HepG2 (cell line): Measurements from ENCODE around the gene BRAF. TPM values are rescaled to one million over a fixed set of nuclear protein-coding genes. Genes with fewer than 3 reads are reported as not detected.
A peak's percentile ranks its signal among the peaks of the same experiment; 100 is the strongest.

ENCODE experiments used
- CBX2 ChIP-seq, 2 experiments: fragments of 200-600 bp in 1 of 2; sonication (generic); formaldehyde crosslinking in 1 of 2; IDR thresholded peaks; 2 replicates each; pipeline versions ENCODE4 v1.7.0 to v1.8.1; 2018 to 2022; ENCODE audit warnings: low read depth in 2 of 2, low read length in 1 of 2, mild to moderate bottlenecking in 1 of 2, missing genetic modification reagents in 1 of 2
- HHEX ChIP-seq: IDR thresholded peaks from 2 replicates; pipeline ENCODE4 v1.6.1; 2016; ENCODE audit warnings: control low read depth
- HNRNPK ChIP-seq: fragments of 200-400 bp; formaldehyde crosslinking; IDR thresholded peaks from 2 replicates; pipeline ENCODE4 v1.6.1; 2018; ENCODE audit warnings: low read length, low read depth, moderate library complexity, mild to moderate bottlenecking; ENCODE audit not compliant: poor library complexity, severe bottlenecking
- HOXA3 ChIP-seq: sonication (generic); formaldehyde crosslinking; IDR thresholded peaks from 2 replicates; pipeline ENCODE4 v1.5.0; 2020; ENCODE audit warnings: missing genetic modification reagents
- HOXA9 ChIP-seq: sonication (generic); formaldehyde crosslinking; IDR thresholded peaks from 2 replicates; pipeline ENCODE4 v1.8.1; 2022; ENCODE audit warnings: missing genetic modification reagents, mild to moderate bottlenecking, moderate library complexity, borderline replicate concordance
- IKZF1 ChIP-seq: fragments of 450-650 bp; IDR thresholded peaks from 2 replicates; pipeline ENCODE4 v1.7.1; 2016
- KAT8 ChIP-seq: IDR thresholded peaks from 2 replicates; pipeline ENCODE4 v1.6.1; 2016; ENCODE audit warnings: missing genetic modification reagents, missing compliant biosample characterization
- KDM6A ChIP-seq: IDR thresholded peaks from 2 replicates; pipeline ENCODE4 v1.6.1; 2016; ENCODE audit warnings: low read depth
- NR2F2 ChIP-seq: IDR thresholded peaks from 2 replicates; pipeline ENCODE4 v1.6.1; 2012; ENCODE audit warnings: low read depth, inconsistent platforms, borderline replicate concordance
- SALL2 ChIP-seq: sonication (generic); formaldehyde crosslinking; IDR thresholded peaks from 2 replicates; pipeline ENCODE4 v1.8.1; 2023; ENCODE audit warnings: mild to moderate bottlenecking, missing genetic modification reagents, inconsistent platforms
- SMAD1 ChIP-seq: sonication (generic); formaldehyde crosslinking; IDR thresholded peaks from 2 replicates; pipeline ENCODE4 v1.4.0; 2020; ENCODE audit warnings: missing genetic modification reagents, low read depth, mild to moderate bottlenecking, borderline replicate concordance
- SRSF9 ChIP-seq: fragments of 200-400 bp; formaldehyde crosslinking; IDR thresholded peaks from 2 replicates; pipeline ENCODE4 v1.6.1; 2018; ENCODE audit warnings: borderline replicate concordance, mild to moderate bottlenecking, low read depth, low read length; ENCODE audit not compliant: insufficient read depth, poor library complexity, severe bottlenecking
- TBX2 ChIP-seq: sonication (generic); formaldehyde crosslinking; IDR thresholded peaks from 2 replicates; pipeline ENCODE4 v1.5.0; 2020; ENCODE audit warnings: missing genetic modification reagents, mild to moderate bottlenecking, borderline replicate concordance
- TEAD2 ChIP-seq: sonication (generic); formaldehyde crosslinking; IDR thresholded peaks from 2 replicates; pipeline ENCODE4 v1.9.0; 2021; ENCODE audit warnings: missing genetic modification reagents
- ZBTB21 ChIP-seq: sonication (generic); formaldehyde crosslinking; IDR thresholded peaks from 2 replicates; pipeline ENCODE4 v1.4.0; 2020; ENCODE audit warnings: missing genetic modification reagents
- ZBTB7B ChIP-seq: sonication (generic); formaldehyde crosslinking; IDR thresholded peaks from 2 replicates; pipeline ENCODE4 v1.4.0; 2020; ENCODE audit warnings: missing genetic modification reagents
- ZC3H13 ChIP-seq: sonication (generic); formaldehyde crosslinking; IDR thresholded peaks from 2 replicates; pipeline ENCODE4 v1.8.1; 2023; ENCODE audit warnings: mild to moderate bottlenecking, missing genetic modification reagents, moderate library complexity
- ZFP90 ChIP-seq: sonication (generic); formaldehyde crosslinking; IDR thresholded peaks from 2 replicates; pipeline ENCODE4 v1.8.0; 2022; ENCODE audit warnings: missing genetic modification reagents, mild to moderate bottlenecking, inconsistent platforms, borderline replicate concordance
- ZNF572 ChIP-seq: sonication (generic); formaldehyde crosslinking; IDR thresholded peaks from 2 replicates; pipeline ENCODE4 v1.5.1; 2020; ENCODE audit warnings: mild to moderate bottlenecking, missing genetic modification reagents
- ZNF746 ChIP-seq: sonication (generic); formaldehyde crosslinking; IDR thresholded peaks from 2 replicates; pipeline ENCODE4 v1.8.0; 2022; ENCODE audit warnings: mild to moderate bottlenecking, missing genetic modification reagents
- ZNF788 ChIP-seq: sonication (generic); formaldehyde crosslinking; IDR thresholded peaks from 2 replicates; pipeline ENCODE4 v1.5.0; 2020; ENCODE audit warnings: mild to moderate bottlenecking, missing genetic modification reagents, borderline replicate concordance
- ZSCAN20 ChIP-seq: sonication (generic); formaldehyde crosslinking; IDR thresholded peaks from 2 replicates; pipeline ENCODE4 v1.4.0; 2020; ENCODE audit warnings: missing genetic modification reagents, mild to moderate bottlenecking, borderline replicate concordance
- polyA plus RNA-seq, 8 experiments: library from polyadenylated mRNA; depleted of rRNA in 3 of 8; stranded (reverse) in 7 of 8; unstranded in 1 of 8; fragments of >200 nt; fragmentation: Illumina TruSeq in 4 of 8; extraction: Trizol in 4 of 8; gene quantifications; 2 replicates each; pipeline versions ENCODE4 v1.2.1 to v1.2.3, GENCODE V29; 2011 to 2016; ENCODE audit warnings: low read depth in 4 of 8, missing spikeins in 1 of 8, mixed read lengths in 1 of 8; ENCODE audit not compliant: insufficient read depth in 1 of 8
- total RNA-seq, 5 experiments: library from RNA; depleted of rRNA; stranded (reverse); fragments of >200 nt; fragmentation: Illumina TruSeq; extraction: Trizol; gene quantifications; 2 replicates each; pipeline ENCODE4 v1.2.3, GENCODE V29; 2016; ENCODE audit warnings: low read depth in 1 of 5
- TF ChIP-seq, protein P1 (sequence below): sonication (generic); formaldehyde crosslinking; IDR thresholded peaks from 2 replicates; pipeline ENCODE4 v1.4.0; 2020; ENCODE audit warnings: missing genetic modification reagents, borderline replicate concordance
- TF ChIP-seq, protein P2 (sequence below): sonication (generic); formaldehyde crosslinking; IDR thresholded peaks from 2 replicates; pipeline ENCODE4 v1.4.0; 2020; ENCODE audit warnings: missing genetic modification reagents
- TF ChIP-seq, protein P3 (sequence below): IDR thresholded peaks from 2 replicates; pipeline ENCODE4 v1.6.1; 2012; ENCODE audit warnings: inconsistent platforms
- TF ChIP-seq, protein P4 (sequence below): sonication (generic); formaldehyde crosslinking; IDR thresholded peaks from 2 replicates; pipeline ENCODE4 v1.8.1; 2023; ENCODE audit warnings: mild to moderate bottlenecking, moderate library complexity, missing genetic modification reagents

Gene BRAF
- total and polyA plus RNA-seq, 2 of the 13 experiments (the other 11 are each of a cell fraction or from before 2014, with no cell fraction given): 12.5 to 13.4 TPM

DNA sequence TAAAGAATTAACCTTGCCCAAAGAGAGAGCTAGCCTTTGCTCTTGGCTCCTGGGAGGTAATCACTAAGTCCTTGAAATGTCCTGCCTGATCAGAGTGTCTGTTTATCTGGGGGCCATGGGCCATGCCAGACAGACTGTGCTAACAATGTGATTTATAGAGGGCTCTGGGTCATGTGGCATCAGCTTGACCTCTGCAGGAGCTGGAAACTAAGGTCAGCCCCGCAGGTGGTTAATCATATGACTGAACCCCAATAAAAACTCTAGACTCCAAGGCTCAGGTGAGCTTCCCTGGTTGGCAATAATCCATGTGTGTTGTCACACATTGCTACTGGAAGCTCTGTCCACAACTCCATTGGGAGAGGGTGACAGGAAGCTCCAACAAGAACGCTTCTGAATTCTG, 180.7 kb downstream of the BRAF start (continued):
- TF ChIP-seq HOXA3 (peak; percentile 45; the same call in 1 of the 2 replicates), ZNF572 (no peak), TBX2 (0 out of 2 replicates have a peak, but pooled peaks have one; percentile 19), ZBTB21 (CRISPR knock-in tag) (no peak), KDM6A (CRISPR knock-in tag) (peak; percentile 53), SALL2 (no peak), HOXA9 (CRISPR knock-in tag) (0 out of 2 replicates have a peak, but pooled peaks have one; percentile 57), IKZF1 (no peak), TEAD2 (CRISPR knock-in tag) (no peak), CBX2 (IDR thresholded peaks at IDR 0.05; ENCODE audit: low read depth, low read length) (no peak), CBX2 (CRISPR knock-in tag; IDR thresholded peaks at IDR 0.05; ENCODE audit: low read depth) (no peak), ZC3H13 (no peak), HNRNPK (no peak), SMAD1 (CRISPR knock-in tag) (no peak), ZNF746 (CRISPR knock-in tag) (no peak), HHEX (CRISPR knock-in tag) (no peak), SRSF9 (no peak), ZNF788 (CRISPR knock-in tag) (no peak; the same call in 1 of the 2 replicates), NR2F2 (peak; percentile 93), ZFP90 (CRISPR knock-in tag) (no peak), KAT8 (CRISPR knock-in tag) (no peak), ZBTB7B (CRISPR knock-in tag) (peak; percentile 40; the same call in 1 of the 2 replicates), ZSCAN20 (CRISPR knock-in tag) (no peak)
- TF ChIP-seq, protein P1, sequence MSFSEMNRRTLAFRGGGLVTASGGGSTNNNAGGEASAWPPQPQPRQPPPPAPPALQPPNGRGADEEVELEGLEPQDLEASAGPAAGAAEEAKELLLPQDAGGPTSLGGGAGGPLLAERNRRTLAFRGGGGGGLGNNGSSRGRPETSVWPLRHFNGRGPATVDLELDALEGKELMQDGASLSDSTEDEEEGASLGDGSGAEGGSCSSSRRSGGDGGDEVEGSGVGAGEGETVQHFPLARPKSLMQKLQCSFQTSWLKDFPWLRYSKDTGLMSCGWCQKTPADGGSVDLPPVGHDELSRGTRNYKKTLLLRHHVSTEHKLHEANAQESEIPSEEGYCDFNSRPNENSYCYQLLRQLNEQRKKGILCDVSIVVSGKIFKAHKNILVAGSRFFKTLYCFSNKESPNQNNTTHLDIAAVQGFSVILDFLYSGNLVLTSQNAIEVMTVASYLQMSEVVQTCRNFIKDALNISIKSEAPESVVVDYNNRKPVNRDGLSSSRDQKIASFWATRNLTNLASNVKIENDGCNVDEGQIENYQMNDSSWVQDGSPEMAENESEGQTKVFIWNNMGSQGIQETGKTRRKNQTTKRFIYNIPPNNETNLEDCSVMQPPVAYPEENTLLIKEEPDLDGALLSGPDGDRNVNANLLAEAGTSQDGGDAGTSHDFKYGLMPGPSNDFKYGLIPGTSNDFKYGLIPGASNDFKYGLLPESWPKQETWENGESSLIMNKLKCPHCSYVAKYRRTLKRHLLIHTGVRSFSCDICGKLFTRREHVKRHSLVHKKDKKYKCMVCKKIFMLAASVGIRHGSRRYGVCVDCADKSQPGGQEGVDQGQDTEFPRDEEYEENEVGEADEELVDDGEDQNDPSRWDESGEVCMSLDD (CRISPR knock-in tag): peak; percentile 99
- TF ChIP-seq, protein P2, sequence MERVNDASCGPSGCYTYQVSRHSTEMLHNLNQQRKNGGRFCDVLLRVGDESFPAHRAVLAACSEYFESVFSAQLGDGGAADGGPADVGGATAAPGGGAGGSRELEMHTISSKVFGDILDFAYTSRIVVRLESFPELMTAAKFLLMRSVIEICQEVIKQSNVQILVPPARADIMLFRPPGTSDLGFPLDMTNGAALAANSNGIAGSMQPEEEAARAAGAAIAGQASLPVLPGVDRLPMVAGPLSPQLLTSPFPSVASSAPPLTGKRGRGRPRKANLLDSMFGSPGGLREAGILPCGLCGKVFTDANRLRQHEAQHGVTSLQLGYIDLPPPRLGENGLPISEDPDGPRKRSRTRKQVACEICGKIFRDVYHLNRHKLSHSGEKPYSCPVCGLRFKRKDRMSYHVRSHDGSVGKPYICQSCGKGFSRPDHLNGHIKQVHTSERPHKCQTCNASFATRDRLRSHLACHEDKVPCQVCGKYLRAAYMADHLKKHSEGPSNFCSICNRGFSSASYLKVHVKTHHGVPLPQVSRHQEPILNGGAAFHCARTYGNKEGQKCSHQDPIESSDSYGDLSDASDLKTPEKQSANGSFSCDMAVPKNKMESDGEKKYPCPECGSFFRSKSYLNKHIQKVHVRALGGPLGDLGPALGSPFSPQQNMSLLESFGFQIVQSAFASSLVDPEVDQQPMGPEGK (CRISPR knock-in tag): peak; percentile 69
- TF ChIP-seq, protein P3, sequence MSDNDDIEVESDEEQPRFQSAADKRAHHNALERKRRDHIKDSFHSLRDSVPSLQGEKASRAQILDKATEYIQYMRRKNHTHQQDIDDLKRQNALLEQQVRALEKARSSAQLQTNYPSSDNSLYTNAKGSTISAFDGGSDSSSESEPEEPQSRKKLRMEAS: 0 out of 2 replicates have a peak, but pooled peaks have one; percentile 27
- TF ChIP-seq, protein P4, sequence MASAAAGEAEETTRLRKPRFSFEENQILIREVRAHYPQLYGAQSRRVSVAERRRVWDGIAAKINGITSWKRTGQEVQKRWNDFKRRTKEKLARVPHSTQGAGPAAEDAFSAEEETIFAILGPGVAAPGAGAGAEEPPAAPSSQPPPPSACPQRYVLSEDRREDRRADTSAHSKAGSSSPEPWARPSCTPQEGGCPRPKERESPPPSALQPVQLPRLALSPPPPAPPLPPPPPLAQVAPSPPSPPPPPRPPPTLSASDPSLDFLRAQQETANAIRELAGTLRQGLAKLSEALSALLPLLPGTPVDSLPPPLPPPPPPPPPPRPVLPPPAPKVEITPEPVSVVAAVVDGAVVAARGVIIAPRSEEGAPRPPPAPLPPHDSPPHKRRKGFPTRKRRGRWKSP (CRISPR knock-in tag): no peak
